HG03439 (cell line): ENCODE results near the gene UGT8.
"Not testable (repeated sequence)": the region's sequence is repeated elsewhere in the genome, so short reads cannot be mapped to it uniquely, and the experiment has no call there.

ENCODE experiments used
- ATAC-seq: cut with Tn5 transposase; IDR thresholded peaks from one replicate; pipeline ENCODE4 v1.9.1; 2021; ENCODE audit warnings: mild to moderate bottlenecking, moderate library complexity; ENCODE audit not compliant: unreplicated experiment

Gene UGT8

DNA sequence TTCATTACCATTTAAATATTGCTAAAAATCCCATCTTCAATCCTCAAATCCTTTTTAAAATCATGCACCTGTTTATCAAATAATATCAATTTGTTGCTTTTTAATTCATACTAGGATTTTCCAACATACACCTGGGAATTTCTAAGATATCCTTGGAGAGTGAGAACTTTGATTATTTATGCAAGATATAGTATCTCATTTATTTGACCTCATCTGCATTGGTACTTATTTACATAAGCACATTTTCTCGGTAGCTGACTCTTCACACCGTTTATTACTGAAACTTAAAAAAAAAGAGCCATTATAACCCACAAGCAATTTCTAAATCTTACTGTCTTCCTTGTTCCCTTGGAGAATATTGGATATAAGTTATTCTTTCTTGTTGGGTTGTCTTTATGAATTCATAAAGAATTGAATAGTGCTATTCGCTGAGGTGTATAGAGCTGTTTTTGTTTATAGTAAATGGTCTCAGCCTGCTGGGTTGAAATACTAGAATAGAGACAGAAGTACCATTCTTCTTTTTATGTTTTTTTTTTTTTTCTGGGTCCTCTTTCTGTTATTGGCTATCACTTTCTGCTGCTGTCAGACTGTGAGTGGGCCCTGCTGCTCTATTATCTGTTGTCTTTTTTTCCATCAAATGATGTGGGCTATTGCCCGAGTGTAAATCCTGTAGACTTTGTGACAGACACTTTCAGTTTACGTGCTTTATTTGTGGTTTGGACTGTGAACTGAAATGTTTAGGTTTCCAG lies 2.9 kb downstream of the UGT8 start:
- ATAC-seq = no peak

DNA sequence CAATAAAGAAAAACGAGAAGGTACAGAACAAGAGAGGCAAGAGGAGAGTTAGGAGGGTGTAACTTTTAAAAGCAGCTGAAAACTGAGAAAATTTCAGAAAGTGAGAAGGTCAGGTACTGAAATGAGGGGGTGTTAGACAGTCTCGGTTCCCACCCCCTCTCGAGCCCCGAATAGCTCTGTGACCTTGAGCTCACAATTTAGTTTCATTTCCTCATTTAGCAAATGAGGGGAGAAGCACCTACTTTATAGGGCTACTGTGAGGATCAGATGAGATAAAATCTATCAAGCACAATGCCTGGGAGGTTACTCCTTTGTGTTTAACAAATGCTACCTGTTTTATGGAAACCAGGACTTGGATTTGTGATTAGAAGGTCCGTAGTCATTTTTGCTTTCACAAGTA lies 4.9 kb downstream of the UGT8 start:
- ATAC-seq = peak; percentile 96

DNA sequence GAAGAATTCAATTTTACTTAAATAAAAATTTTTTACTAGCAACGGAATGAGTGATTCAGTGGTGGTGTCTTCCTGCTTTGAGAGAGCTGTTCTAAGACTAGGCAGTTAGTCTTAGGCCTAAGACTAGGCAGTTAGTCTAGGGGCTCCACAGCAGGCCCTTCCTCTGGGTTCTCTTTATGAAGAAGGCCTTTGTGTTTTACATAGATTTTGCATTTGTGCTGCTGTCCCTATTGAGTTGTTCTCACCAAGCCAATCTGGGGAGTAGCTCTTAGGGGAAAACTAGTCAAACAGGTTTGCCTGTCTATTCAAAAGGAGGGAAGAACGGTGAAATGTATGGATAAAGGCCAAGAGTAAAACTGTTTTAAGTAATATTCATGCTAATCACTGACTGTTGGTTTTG lies 7.6 kb downstream of the UGT8 start:
- no peak for ATAC-seq

DNA sequence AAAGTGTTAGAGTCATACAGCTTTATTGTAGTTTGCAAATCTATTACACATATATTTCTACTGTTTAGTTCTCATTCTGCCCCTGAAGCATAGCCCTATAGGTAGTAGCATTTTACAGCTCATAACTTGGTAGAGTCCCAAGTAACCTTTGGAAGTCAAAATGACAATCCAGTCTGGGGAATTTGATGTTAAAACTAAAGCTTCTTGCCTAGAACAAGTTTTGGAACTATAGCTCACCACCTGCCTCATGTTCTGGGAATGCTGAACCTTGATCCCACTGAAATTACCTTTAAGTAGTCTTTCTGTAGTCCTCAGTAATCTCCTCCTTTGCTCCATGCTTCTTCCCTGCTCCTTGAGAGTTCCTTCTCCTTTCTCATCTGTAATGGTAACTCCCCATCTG lies 8.4 kb downstream of the UGT8 start:
- ATAC-seq = no peak

DNA sequence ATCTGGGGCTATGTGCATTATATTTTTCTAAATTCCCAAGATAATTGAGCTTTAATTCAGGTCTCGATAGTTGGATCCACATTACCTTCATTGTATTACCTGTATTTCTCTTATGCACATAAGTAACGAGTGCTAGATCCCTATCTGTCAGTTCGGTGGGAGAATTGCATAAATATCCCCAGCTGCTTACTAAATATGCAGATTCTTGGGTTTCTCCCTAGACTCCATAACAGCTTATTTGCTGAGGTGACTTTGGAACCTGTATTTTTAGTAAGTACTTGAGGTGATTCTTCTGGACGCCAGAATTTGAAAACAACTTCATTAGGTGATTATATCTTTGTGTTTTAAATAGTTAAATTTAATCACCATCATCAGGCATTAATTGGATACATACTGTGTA lies 15.0 kb downstream of the UGT8 start:
- ATAC-seq = no peak

DNA sequence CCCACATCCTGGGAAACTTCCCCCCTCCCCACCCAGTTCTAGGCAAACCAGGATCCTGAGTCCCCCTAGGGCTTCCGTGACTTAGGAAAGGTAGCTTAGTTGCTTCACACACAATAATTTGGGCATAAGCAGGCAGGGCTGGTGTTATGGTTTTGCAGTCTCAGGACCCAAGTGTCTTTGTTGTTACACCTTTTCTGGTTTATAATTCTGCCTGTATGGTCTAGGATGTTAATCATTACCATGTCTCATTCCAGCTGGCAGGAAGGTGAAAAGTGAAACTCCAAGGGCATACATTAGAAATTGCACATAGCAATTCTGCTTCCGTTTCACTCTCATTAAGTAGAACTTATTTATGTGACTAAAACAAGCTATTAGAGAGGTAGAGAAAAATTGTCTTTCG lies 16.8 kb downstream of the UGT8 start:
- no peak for ATAC-seq

DNA sequence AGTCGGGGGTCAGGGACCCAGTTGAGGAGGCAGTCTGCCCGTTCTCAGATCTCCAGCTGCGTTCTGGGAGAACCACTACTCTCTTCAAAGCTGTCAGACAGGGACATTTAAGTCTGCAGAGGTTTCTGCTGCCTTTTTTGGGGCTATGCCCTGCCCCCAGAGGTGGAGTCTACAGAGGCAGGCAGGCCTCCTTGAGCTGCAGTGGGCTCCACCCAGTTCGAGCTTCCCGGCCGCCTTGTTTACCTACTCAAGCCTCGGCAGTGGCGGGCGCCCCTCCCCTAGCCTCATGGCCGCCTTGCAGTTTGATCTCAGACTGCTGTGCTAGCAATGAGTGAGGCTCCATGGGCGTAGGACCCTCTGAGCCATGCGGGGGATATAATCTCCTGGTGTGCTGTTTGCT lies 17.4 kb downstream of the UGT8 start:
- ATAC-seq = not testable (repeated sequence)

DNA sequence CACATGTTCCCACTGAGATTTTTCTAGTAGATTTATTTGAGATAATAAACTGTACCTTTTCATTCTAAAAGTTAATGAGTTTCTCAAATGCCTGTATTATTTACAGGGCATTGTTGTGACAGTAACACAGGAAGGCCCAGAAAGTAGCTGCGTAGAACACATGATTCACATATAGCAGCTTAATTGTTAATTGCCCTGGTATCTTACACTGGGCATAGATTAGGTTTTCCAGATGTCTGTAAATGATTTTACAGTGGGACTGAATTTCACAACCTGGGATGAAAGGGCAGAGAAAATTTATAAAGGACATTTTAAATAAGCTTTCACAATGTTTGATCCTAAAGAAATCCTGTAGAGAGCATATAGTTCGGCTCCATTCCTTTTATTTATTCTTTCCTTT lies 27.6 kb downstream of the UGT8 start:
- no peak for ATAC-seq

DNA sequence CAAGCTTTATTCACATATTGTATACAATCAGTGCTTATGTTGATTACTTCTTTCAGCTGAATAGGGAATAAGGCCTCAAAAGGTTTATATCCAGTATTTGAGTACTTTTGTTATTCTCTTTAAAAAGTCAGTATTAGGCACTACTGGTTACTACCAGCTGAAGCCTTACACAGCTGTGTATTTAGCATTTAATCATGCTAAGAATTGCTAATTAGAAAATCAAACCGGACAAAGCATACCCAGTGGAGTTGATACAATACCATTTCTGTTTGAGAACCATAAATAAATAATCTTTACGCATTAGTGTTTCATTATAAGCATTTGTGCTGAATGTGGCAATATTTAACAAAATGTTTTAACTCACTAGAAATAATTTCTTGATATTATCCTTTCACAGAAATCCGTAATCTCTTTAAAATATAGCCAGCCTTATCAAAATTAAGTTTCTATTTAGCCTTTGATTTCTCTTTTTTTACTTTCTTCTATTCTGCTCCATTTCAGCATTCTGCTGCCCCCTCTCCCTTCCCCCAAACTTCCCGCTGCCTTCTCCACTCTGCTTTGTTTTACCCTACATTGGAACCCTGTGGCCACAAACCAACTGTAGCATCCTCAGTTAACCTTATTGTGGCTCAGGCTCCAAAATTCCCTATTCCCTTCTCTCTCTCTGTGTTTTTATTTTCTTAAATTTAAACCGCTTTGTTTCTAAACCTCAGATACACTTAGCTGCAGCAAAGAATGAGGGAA lies 37.8 kb downstream of the UGT8 start:
- no peak for ATAC-seq

GRCh38 chr4:114642173-114642780 lies 43.7 kb downstream of the UGT8 start:
- no peak for ATAC-seq

GRCh38 chr4:114649908-114650307 lies 51.3 kb downstream of the UGT8 start:
- no peak for ATAC-seq

- no peak for ATAC-seq
These were observed 55.1 kb downstream of the UGT8 start for GRCh38 chr4:114653675-114654074.

DNA sequence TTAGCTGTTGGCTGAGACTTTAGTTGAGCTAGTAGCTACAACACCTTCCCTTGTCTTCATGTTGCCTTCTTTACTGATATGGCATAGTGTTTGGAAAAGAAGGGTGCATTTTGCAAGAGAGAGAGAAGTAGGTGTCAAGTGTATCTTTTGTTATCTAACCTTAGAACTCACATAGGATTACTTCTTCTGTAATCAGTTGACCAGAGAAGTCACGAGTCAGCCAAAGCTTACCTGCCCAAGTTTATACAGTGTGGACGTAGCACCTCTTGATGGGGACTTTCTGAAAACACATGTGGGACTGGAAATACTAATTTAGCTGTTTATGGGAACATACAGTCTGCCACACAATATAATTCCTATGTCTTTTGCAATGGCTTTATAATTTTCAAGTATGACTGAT lies 56.0 kb downstream of the UGT8 start:
- no peak for ATAC-seq

DNA sequence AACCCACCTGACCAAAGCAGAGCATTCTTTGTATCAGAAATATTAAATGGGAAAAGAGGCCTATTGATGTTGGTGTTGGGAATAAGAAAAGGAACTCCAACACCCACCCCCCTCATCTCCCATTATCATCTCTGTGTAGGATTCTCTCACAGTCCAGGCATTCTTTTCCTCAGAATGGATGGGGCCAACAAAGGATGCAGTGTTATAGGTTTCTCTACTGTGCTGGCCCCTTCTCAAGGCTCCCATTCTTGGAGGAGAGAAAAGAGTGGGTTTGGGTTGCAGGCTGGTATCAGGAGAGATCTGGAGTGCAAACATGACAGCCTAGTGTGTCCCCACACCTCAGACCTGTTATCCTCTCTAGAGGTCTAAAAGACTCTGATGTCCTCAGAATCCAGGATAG lies 59.6 kb downstream of the UGT8 start:
- ATAC-seq = no peak

- no peak for ATAC-seq
These were observed 60.2 kb downstream of the UGT8 start for GRCh38 chr4:114658776-114659175.

DNA sequence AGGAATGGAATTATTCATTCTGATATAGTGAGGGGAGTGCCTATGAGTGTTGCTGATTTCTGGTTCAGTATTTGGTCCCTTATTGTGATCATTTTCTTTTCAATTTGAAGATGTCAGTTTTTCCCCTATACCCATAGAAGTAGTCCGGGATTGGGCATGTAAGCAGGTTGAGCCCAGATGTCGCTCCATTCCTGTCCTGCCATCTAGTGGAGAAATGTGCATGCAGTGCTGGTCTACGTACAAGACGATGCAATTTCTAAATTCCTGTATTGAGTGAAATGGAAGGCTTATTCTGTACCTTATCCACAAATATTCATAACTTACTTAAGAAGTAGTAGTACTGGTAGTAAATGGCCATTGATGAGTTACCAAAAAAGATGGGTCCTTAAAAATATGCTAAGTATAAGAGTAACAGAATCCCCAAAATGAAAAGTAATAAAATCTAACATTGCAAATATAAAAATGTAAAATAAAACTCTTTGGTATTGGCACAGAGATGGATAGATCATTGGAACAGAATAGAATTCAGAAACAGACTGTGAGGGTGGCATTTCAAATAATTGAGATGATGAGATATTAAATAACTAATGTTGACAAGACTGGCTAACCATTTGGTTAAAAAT lies 60.9 kb downstream of the UGT8 start:
- peak; percentile 81 for ATAC-seq

DNA sequence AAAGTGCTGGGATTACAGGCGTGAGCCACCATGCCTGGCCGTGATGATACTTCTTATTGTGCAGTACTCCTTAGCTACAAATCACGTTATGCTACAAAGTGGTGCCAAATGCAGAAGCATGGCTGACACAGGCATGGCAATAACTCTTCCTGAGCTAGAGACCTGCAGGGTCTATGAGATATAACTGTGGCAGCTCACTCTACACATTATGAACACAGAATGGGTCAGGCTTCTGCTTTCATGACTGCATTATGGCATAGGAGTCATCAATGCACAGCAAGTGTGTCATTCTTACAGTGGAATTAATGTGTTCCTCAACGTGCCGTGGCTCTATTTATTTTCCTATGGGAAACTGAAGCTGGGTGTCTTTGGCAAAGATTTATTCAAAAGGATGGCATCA lies 64.5 kb downstream of the UGT8 start:
- ATAC-seq = no peak

GRCh38 chr4:114668577-114668976 lies 70.0 kb downstream of the UGT8 start:
- no peak for ATAC-seq

DNA sequence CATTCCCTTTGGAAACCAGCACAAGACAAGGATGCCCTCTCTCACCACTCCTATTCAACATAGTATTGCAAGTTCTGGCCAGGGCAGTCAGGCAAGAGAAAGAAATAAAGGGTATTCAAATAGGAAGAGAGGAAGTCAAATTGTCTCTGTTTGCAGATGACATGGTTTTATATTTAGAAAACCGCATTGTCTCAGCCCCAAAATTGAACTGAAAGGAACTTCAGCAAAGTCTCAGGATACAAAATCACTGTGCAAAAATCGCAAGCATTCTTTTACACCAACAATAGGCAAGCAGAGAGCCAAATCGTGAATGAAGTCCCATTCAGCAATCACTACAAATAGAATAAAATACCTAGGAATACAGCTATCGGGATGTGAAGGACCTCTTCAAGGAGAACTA lies 72.1 kb downstream of the UGT8 start:
- ATAC-seq = not testable (repeated sequence)

DNA sequence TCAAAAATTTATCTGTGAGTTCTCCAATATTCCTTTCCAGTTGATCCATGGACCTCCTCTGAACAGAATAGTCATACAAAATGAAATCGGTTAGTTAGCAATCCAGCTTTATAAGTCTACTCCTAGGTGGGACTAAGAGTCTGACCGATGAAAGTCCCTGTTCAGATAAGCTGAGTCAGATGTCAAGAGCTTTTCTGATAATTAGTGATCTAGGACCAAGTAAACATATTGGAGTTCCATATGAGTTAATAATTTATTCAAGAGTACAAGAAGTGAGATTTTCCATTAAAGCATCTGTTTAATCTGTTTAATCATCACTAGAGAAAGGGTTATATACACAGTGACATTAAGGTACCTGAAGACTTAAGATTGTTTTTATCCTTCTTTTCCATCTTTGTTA lies 74.7 kb downstream of the UGT8 start:
- ATAC-seq = no peak

GRCh38 chr4:114674080-114674479 lies 75.5 kb downstream of the UGT8 start:
- no peak for ATAC-seq
